ENCODE data around the gene CDH4.

CDH4 gene

DNA sequence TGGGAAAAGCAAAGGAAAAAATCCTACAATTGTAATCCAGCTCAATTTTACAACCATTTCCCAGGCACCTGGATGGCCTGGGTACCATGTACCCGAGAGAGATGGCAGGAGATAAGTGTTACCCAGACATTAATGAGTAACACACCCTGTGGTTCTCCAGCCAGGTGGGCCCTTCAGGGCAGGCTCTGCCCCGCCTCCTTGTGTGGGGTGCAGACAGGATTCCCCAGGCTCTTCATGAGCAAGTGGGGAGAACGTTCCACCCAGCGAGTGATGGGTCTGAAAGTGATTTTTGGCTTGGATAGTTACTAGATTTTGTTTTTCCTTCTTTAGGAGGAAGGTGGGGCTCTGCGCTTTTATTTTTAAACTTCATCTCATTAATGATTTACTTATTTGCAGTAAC lies 569.7 kb downstream of the CDH4 start:
- DNase-seq (ENCODE audit: low spot score) = no peak

DNA sequence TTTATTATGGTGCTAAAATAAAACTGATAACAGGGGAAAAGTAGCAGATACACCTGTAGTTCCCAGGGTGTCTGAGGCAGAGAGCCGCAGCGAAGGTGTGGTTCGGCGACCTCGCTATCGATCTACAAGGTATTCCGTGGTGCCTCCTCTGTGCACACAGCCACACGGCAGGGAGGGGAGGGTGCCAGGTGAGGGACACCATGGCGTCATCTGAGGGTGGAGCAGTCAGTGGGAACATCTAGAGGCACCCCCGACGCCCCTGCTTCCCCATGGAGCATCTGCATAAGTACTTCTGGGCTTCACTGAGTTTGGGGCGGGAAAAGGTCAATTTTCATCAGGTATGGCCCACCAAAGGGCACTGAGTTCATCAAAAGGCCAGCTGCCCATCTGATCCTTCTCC lies 570.3 kb downstream of the CDH4 start:
- no peak for DNase-seq (ENCODE audit: low spot score)

DNA sequence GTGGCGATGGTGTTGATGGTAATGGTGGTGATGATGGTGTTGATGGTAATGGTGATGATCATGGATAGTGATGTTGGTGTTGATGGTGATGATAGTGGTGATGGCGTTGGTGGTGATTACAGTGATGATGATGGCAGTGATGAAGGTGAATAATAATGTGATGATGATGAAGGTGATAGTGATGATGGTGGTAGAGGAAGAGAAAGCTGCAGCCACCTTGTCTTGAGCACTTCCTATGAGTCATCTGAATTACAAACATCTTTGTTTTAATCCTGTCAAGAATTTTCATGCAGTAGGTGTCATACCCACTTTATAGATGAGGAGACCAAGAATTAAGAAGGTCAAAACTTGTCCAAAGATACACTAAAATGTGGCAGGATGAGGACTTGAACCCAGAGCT lies 571.2 kb downstream of the CDH4 start:
- DNase-seq (ENCODE audit: low spot score) = no peak

DNA sequence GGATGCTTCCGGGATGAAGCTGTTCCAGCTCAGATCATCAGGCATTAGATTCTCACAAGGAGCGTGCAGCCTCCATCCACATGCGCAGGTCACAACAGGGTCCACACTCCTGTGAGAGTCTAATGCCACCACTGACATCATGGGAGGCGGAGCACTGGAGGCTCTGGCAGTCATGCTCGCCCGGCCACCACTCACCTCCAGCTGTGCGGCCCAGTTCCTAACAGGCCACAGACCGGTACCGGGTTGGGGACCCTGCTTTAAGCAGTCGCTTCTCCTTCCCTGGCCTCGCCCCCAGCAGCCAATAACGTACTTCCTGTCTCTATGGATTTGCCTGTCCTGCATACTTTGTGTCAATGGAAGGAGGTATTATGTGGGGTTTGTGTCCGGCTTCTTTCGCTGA lies 576.8 kb downstream of the CDH4 start:
- no peak for DNase-seq (ENCODE audit: low spot score)

DNA sequence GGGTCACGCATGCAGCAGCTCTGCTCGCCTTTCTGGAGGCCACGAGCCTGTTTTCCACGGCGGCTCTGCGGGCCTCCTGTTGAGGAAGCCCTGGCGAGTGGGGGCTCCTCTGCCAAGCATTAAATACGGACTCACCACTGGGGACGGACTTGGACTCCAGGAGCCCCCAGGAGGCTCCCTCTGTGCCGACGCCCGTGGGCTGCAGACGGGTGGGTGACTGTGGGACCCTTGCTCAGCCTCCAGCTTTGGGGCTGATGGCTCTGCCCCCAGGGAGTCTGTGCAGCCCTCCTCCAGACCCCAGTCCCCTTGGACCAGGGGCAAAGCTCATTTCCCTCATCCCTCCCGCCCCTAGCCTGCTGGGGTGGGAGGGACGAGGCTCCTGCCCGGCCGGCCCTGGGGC lies 577.5 kb downstream of the CDH4 start:
- DNase-seq (ENCODE audit: low spot score) = no peak

DNA sequence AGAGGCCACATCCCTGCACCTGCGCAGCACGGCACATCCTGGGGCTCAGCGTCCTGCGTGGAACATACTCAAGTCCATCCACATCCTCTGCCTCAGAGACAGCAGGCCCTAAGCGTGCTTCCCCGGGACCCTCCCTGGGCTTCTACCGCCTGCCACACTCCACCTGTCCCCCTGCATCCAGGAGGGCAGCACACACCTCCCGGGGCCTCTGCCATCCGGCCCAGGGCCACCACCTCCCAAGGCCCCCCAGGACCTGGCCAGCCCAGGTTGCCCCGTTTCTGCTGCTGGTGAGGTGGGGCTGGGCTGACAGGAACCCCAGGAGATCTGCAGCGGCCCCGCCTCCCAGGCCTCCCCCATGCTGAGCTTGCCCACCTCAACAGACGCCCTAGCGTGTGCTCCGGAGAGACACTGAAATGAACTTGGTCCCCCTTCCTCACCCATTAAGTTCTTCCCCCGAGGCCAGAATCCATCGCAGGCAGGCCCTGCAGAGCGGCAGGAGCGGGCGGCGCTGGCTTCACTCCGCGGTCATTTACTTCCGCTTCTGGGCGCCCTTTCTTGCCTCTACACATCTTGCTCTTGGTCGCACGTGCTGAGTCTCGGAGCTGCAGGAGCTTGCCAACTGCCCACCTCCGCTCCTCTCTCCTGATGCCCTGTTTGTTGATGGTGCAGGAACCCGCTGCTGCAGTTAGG lies 578.3 kb downstream of the CDH4 start:
- DNase-seq (ENCODE audit: low spot score) = no peak

DNA sequence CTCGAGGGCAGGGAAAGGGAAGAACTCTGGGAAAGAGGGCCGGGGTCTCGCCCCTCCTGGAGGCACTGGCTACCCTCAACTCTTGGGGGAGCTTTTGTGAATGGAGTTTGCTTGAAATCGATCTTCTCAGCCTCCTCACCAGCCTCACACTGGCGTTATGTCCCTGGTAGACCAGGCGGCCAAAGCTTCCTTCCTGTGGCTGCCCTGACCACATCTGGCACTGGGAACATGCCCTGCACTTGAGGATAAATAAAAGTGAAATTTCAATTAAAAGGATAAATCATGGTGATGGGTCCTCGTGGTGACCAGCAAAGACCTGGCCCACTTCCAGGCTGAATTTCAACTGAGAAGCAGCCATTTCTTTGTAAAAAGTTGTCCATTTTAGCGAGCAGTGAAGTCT lies 578.9 kb downstream of the CDH4 start:
- DNase-seq (ENCODE audit: low spot score) = no peak

DNA sequence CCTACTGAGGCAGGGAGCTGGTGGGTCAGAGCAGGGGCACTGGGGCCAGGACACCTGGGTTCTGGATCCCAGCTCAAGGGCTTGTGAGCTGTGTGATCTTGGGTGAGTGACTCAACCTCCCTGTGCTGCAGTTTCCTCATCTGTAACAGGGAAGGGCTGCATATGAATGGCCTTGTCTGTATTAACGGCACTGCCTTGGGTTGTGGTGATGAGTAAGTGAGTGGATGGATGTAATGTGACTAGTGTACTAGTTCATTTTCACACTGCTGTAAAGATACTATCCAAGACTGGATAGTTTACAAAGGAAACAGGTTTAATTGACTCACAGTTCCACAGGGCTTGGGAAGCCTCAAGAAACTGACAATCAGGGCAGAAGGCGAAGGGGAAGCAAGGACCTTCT lies 580.1 kb downstream of the CDH4 start:
- DNase-seq (ENCODE audit: low spot score) = no peak

DNA sequence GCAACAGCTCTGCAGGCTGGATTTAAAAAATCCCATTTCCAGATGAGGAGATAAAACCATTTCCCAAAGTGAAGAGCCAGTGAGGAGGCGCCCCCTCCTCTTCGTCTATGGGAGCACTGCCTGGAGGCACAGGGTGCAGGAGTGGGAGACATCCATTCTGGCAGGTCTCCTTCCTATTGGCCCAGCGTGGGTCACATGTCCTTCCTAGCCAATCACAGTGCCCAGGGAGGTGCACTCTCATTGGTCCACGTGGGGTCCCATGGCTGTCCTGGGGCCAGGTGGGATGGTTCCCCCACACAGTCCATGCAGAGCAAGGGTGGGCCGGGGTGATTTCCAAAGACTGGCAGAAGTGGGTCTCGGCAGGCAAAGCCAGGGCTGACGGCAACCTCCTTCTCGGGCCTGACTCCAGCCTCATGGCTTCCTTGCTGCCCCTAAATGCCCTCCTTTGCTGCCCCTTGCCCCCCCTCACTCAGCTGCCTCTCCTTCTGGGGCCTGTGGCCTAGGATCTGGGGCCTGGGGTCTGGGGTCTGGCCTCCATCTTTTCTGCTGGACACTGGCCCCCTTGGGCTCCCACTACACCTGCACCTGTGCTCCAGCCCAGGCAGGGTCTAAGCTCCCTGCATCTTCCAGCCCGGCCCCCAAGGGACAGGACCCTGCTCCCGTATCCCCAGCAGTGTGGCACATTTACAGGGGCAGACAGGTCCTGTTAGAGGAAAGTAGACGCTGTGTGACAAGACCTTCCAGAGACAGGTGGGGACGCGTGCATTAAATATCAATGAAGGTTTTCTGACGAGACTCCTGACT lies 581.9 kb downstream of the CDH4 start:
- DNase-seq (ENCODE audit: low spot score) = no peak

DNA sequence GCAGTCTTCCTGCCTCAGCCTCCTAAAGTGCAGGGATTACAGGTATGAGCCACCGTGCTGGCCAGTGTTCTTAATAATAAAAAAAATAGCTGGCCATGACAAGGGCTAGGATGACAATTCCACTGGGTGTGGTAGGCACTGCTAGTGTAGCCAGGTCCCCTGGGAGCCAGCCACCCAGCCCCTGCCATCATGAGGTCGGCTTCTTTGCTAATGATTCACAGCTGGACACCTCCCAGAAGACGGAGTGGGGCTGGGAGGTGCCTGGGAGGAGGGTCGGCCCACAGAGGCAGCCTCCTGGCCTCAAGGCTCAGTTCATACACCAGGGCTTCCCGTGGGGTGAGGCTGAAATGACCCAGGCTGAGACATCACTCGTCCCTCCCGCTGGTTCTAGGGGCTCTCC lies 583.2 kb downstream of the CDH4 start:
- DNase-seq (ENCODE audit: low spot score) = no peak

DNA sequence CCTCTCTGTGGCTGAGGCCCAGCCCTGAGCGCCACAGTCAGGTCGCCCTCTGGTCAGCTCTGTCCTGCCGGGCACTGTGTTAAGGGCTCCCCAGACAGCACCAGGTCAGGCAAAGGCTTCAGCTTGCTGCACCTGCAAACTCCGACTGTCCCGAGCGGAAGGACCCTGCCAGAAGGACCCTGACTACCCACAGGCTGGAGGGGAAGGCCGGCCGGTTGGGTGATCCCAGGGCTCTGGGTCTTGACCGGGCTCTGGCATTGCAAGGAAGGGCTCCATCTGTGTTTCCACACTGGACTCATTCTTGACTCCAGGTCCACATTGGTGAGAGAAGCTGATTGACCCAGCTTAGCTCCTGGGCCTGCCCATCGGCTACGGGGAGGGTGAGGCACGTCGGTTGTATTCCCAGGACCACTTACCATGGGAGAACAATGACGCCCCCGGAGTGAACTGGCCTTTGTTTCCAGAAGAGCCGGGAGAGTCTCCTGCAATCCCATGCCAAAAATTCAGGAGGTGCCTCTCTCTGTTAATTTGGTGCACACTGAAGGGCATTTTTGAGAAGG lies 583.8 kb downstream of the CDH4 start:
- no peak for DNase-seq (ENCODE audit: low spot score)

DNA sequence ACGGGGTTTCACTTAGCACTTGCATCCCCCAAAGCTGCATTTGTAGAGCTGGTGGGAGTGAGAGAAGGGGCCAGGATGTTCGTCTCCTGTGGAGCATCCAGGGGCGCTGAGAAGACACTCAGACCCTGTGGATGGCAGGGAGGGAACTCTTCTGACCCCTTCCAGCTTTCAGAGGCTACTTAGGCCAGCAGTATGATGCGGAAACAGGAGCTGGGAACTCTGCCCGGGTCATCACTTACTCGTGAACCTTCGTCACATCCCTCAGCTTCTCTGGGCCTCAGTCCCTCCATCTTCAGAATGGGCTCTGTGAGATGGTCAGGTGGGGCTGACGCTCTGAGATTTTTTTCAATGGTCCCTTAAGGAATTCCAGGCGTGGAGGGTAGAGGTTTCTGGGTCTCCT lies 585.1 kb downstream of the CDH4 start:
- DNase-seq (ENCODE audit: low spot score) = no peak

DNA sequence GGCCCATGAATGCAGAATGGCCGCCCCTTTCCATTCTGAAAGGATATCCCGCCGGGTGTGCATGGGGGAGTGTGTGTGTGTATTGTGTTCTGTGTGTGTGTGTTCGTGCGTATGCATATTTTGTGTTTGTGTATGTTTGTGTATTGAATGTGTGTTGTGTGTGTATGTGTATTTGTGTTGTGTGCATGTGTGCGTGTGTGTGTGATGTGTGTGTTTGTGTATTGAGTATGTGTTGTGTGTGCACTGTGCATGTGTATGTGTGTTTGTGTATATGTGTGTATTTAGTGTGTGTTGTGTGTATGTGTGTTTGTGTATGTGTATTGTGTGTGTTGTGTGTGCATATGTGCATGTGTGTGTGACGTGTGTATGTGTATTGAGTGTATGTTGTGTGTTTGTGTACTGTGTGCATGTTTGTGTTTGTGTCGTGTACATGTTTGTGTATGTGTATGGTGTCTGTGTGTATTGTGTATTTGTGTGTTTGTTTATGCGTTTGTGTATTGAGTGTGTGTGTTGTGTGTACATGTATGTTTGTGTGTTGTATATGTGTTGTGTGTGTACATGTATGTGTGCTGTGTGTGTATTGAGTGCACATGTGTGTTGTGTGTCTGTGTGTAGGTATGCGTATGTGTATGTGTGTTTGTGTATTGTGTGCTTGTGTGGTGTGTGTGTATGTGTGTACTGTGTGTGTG lies 587.3 kb downstream of the CDH4 start:
- DNase-seq (ENCODE audit: low spot score) = no peak

DNA sequence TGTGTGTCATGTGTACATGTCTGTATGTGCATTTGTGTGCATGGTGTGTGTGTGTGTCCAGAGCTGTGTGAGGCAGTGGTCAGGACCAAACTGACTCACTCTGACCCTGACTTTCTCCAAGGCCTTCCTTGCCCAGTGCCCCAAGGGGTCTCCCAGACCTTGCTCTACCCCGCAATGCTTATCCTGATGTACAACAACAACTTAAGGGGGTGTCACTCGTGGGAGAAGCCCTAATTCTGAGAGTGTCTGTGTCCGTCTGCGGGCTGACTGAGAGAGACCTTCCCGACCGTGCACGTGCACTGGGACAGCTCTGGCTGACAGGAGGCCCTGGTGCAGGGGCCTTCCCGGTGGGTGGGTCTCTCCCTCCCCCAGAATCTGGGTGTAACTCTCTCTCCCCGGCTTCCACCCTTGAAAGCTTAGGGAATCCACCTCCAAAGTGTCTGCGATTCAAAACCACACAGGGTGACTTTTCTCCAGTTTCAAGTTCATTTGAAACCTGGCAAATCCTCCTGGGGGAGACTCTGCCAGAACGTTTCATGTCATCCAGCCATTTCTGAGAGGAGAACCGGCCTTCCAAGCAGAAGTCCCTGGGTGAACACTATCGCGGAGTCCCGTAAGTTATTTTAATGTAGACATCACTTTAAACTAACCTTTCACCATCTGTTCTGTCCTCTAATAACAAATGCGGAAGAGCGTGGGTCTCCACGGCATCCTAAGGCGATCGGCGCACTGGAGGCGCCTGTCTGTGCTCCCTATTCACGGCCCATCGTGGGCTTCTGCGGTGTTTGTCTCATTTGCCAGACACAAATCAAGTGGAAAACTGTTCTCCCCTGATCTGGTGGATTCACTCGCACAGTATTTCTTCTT lies 588.1 kb downstream of the CDH4 start:
- DNase-seq (ENCODE audit: low spot score) = no peak

DNA sequence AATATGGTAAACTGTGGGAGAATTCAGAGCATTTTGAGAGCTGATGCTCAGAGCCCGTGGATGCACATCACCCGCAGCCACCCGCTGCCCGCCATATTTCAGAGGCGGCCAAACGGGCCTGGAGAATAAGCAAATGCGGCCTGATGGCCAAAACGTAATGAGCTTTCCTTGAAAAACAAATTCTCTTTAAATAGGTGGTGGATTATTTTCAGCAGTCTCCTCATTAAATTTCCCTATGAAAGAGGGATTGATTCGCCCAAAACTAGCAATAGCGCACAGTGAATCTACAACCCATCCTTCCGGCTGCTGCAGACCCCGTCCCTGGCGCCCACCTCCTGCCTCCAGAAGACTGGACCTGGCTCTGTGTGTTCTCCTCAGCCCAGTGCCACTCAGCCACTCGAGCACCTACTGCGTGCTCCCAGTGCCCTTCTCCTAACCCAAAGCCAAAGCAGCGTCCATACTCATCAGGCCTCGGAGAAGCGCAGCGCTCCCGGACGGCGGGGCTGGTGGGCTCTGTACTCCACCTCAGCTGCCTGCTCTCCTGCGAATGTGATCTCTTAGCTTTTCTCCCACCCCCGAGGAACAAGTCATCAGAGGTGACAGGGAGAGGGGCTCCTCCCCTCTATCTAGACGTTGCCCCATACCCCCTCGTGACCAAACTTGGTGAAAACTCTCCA lies 588.9 kb downstream of the CDH4 start:
- no peak for DNase-seq (ENCODE audit: low spot score)

DNA sequence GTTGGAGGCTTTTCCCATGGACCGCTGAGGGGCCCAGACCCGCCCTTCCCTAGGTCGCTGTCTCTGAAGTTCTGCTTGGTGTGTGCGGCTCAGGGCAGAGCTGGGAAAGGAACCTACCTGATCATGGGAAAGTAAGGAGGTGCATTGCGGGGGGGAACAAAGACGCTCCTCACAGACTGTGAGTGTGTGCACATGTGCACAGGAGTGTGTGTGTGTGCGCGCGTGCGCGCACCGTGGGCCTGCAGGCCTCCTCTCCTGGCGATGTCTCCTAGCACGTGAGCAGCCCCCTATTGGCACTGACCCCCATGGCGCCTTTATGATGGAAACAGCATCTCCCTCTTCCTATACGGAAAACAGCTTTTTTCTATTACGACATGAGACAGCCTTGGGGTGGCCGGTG lies 589.5 kb downstream of the CDH4 start:
- DNase-seq (ENCODE audit: low spot score) = no peak

DNA sequence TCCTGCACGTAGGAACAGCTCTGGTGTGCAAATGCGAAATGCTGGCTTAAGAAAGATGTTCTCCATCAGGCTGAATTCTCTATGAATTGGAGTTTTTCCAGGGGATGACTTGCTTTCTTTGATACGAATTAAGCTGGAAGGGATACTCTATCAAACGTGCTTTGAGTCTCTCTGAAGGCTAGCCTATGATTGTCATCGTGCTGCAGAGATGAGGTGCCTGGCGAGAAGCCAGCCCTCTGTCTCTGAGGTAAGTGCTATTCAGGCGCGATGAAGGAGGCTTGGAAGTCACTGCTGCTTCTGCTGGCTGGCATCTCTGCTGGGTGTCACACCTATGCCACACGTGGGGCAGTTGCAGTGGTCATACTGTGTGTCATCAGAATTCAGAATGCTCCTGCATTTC lies 589.9 kb downstream of the CDH4 start:
- no peak for DNase-seq (ENCODE audit: low spot score)

DNA sequence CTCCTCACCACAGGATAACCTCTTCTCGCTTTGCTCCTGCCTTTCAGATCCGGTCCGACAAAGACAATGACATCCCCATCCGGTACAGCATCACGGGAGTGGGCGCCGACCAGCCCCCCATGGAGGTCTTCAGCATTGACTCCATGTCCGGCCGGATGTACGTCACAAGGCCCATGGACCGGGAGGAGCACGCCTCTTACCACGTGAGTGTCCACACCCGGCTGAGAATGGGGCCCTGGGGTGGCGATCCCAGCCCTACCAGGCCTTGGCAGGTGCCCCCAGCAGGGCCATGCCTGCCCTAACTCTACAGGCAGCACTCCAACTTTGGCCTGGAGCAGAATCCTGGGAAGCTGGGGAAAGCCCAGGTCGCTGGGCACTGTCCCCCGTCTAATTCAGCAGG lies 592.6 kb downstream of the CDH4 start:
- DNase-seq (ENCODE audit: low spot score) = no peak

DNA sequence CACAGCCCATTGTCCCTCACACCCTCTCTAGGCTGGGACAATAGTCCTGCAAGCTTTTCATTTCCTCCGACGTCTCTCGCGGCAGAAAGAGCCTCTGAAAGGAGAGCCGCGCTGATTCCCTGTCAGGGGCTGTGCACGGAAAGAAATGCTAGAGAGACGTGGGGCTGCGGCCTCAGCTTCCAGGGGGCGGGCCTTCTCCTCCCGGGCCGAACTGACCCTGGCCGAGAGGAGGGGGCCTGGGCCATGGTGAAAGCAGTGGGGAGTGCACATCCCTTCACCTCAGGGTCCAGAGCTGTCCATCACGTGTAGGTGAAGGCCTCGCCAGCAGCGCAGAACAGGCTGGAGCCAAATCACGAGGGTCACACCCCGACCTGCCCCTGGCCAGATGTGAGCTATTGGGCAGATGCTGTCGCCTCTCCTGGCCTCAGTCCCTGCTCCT lies 593.2 kb downstream of the CDH4 start:
- no peak for DNase-seq (ENCODE audit: low spot score)

DNA sequence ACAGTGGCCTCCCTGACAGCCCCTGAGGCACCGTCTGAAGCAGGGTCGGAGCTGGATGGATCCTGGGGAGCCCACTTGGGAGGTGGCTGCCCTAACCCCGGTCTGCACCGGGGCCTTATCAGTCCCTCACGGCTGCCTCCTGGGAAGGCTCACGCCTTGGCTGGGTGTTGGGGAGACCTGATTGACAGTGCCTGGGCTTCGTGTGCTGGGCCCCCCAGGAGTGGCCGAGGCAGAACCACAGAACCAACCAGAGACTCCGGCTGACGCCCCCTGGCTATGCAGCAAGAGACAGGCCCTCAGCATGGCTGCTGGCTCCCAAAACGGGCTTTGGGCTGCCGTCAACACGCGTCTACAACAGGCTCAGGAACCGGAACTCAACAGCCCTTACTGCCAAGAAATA lies 594.0 kb downstream of the CDH4 start:
- no peak for DNase-seq (ENCODE audit: low spot score)

DNA sequence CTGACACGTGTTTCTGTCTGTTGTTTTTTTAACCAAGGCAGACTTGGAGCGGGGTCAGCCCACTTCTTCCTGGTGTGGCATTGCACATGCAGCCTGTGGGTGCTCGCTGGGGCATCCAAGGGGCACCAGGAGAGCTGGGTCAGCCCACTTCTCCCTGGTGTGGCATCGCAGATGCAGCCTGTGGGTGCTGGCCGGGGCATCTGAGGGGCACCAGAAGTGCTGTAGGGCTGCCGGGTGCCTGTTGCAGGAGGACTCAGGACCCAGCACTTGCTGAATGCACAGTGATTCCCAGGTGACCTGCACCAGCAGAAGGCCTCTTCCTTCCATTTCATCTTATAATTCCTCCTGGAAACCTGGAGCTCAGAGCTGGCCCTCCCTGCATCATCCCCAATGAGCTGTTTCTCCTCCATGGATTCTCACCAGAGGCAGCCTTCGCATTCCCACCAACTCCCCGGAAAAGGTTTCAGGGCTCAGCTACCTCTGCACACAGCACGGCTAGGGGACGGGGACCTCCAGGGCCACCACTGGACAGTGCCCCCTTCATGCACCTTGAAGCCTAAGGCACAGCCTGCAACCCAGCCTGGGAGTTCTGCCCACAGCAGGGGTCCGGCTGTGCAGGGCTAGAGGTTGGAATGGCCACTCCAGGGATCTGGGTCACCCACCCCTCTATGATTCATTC lies 594.8 kb downstream of the CDH4 start:
- no peak for DNase-seq (ENCODE audit: low spot score)

Data from left forelimb (tissue), 1 donor.